Uterus (tissue), 2 donors: ENCODE data around the gene AIG1.

Experiments
- POLR2A ChIP-seq, 2 donors: fragments of 450-650 bp; IDR thresholded peaks; one replicate each; pipeline ENCODE4 v1.6.1; 2016; ENCODE audit warnings: antibody characterized with exemption in 2 of 2, mild to moderate bottlenecking in 1 of 2, moderate library complexity in 1 of 2
- TF ChIP-seq, protein P1 (sequence below), 4 experiments: fragments of 200-600 bp in 2 of 4; fragments of 450-650 bp in 2 of 4; sonication (generic) in 2 of 4; IDR thresholded peaks; one replicate each; pipeline ENCODE4 v1.5.1; 2016 to 2019; ENCODE audit warnings: antibody characterized with exemption in 4 of 4, mild to moderate bottlenecking in 2 of 4, moderate library complexity in 1 of 4

- TF ChIP-seq, protein P1, sequence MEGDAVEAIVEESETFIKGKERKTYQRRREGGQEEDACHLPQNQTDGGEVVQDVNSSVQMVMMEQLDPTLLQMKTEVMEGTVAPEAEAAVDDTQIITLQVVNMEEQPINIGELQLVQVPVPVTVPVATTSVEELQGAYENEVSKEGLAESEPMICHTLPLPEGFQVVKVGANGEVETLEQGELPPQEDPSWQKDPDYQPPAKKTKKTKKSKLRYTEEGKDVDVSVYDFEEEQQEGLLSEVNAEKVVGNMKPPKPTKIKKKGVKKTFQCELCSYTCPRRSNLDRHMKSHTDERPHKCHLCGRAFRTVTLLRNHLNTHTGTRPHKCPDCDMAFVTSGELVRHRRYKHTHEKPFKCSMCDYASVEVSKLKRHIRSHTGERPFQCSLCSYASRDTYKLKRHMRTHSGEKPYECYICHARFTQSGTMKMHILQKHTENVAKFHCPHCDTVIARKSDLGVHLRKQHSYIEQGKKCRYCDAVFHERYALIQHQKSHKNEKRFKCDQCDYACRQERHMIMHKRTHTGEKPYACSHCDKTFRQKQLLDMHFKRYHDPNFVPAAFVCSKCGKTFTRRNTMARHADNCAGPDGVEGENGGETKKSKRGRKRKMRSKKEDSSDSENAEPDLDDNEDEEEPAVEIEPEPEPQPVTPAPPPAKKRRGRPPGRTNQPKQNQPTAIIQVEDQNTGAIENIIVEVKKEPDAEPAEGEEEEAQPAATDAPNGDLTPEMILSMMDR (IDR thresholded peaks at IDR 0.05), result no peak
- no peak for TF ChIP-seq POLR2A (IDR thresholded peaks at IDR 0.05)
Observed at GRCh38 chr6:143052282-143052681, 8.4 kb upstream of the AIG1 start.
